Stimulated activated CD8-positive, alpha-beta memory T cell treated with anti-CD3 and anti-CD28 coated beads, Interleukin-4, amount 100 ng/mL, for 48 hours (primary cell): ENCODE measurements around the gene PRKCSH.
"Not testable (repeated sequence)": the region's sequence is repeated elsewhere in the genome, so short reads cannot be mapped to it uniquely, and the experiment has no call there.

Experiments
- DNase-seq: peaks from one replicate; pipeline ENCODE4 v3.0.0-alpha.2; 2020

PRKCSH gene

DNA sequence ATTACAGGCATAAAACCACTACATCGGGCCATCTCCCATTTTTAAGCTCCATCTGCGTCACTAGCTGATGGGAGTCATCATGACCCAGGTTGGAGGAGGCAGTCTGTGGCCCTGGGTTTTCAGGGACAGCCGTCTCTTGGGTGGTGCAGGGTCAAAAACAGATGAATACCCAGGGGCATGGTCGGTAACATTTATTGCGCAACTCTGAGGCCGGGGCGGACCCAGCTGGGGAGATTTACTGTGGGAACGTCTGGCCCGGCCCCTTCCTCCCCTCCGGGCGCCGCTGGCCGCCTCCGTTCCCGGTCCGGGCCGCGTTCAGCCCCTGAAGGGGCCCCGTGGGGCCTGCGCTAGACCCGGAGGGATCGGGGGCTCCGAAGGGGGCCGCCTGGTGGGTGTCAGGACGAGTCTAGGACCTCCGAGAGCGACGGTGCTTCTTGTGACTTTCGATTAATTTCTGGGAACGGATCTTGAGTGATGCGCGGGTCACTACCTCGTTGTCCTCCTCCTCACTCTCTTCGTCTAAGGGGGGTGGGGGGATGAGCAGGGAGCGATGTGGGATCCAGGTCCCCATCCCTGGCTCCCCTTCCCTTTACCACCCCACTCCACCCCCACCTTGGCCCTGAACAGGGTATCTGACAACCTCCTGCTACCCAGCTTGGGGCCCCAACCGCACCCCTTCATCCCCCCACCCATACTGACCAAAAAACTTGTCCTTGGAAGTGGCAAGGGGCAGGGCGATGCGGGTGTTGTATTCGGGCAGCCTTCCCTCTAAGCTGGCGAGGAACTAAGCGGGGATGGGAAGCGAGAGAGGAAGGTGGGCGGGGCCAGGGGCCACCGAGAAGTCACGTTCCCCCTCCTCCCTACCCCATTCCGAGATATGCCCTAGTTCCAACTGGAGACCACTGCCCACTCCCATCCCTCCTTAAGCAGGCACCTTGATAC, 14.7 kb upstream of the PRKCSH start:
- DNase-seq, result peak; percentile 35

DNA sequence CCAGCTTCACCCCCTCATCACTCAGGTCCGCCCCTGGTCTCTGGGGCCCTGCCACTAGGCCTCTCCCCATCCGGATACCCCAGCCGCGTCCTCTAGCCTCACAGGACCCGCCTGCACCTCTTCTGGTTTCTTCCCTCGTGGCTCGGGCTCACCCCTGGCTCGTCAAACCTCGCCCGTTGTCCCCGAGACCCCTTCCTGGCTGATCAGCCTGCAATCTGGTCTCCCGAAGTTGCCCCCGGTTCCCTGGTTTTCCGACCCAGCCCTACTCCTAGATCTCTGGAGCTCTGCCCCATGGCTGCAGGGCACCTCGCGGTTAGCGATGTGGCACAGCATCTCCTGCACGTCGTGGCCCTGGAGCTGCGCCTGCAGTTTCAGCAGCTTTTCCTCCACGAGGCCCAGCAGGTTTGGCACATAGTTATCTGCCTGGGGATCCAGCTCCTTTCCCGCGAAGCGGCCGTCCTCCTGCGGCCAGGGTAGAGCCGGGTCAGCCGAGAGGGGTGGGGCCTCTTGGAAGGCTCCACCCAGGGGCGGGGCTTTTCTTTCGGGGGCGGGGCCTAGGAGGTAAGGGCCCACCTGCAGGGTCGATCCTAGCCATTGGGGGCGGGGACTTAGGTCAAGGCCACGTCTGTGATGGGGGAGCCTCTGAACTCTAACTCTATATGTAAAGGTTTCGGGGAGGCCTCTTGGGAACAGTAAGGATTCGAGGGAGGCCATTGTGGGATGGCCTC, 13.9 kb upstream of the PRKCSH start:
- DNase-seq, result peak; percentile 78

DNA sequence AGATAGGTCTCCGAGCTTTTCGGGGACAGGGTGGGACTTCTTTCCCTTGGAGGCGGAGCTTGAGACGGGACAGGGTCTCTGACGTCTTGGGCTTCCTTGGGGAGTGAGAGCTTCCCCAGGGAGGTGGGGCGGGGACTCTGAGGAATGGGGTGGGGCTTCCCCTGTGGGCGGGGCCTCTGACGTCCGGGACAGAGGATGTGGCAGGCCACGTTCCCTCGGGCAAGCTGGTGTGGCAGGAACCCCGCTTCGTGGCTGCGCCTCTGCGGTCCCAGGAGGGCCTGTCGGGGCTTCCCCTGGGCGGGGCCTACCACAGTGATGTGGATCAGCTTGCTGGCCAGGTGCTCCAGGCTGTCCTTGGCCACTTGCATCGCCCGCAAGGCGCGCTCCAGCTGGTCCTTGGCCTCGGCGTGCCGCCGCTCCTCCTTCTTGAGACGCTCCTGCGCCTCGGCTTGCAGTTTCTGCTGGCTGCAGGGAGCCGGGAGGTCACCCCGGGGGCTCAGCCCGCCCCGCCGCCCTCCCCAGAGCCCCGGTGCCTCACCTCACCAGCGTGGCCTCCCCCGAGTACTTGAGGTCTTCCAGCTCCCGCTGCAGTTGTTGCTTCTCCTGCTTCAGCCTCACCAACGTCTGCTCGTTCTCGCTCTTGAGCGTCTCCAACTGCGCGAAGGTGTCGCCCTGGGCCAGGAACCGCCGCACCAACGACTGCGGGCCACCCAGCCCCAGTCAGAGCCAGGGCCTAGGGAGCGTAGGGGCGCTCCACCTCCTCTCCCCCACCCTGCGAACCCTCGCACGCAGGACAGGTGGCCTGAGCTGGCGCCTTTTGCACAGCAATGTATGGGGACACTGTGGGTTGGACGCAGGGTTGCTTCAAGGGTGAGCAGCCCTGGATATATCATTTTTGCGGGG, 13.0 kb upstream of the PRKCSH start:
- DNase-seq, result peak; percentile 87

DNA sequence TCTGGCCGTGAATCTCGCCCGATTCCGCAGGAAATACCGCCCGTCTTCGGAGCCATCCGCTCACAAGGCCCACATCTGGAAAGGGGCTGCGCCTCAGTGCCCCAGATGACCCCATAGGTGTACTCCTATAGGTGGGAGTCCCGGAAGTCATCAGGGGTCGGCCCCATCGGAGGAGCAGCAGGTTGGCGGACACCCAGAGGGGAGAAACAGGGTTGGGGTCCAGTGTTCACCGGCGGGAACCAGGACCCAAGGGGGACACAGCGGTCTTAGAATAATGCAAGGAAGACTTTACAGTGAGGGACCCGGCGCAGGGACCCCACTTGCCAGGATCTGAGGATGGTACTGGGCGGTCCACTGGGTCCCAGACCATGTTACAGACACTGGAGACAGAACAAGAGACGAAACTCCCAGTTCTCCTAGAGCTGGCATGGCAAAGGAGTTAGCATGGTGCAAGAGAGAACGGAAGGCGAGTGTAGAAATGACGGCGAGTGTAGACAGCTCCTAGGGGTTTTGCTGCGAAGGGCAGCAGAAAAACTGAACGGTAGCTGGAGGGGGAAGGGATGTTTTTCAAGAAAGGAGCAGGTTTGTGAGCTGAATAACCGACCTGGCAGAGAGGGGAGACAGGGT, 12.2 kb upstream of the PRKCSH start:
- no peak for DNase-seq

DNA sequence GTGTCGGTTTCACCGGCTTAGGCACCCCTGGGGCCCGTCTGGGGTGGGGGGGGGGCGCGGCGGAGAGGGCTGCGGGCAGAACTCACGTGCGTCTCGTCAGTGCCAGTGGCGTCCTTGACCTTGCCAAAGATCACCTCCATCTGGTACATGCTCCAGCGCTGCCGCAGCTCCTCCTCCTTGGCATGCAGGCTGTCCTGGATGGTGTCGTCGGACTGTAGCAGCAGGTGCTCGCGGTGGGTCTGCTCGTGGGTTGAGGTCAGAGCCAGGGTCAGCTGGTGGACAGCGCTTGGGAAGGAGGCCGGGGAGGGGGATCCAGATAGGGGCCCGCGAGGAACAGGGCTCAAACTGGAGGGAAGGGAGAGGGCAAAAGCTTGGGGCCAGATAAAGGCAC, 11.6 kb upstream of the PRKCSH start:
- no peak for DNase-seq

DNA sequence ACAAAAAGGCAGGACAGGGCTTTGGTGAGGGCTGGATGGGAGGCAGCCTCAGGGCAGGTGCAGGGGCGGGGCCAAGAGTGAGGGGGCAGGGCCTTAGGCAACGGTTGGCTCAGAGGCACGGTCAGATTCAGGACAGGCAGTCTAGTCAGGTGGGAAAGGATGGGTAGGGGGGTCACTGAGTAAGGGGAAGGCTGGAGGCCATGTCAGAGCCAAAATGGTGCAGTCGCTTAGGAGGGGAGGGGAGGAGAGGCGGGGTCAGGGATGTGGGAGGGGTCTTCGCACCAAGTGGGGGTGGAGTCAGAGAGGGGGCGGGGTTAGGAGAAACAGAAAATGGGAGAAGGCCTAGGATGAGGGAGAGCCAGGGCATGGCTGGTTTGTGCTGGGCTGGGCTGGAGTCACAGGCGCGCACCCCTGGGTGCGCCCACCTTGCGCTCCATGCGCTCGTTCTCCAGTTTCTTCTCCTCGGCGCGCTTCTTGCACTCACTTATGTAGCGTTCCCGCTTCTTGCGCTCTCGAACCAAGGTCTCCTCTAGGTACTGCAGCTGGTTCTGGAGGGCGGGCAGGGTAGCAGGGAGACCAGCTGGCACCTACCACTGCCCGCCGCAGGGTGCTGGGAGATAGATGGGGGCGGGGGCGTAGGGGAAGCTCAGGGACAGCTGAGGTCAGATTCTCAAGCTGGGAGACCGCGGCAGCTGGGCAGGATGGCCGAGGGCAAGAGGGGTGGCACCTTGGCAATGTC, 9.5 kb upstream of the PRKCSH start:
- DNase-seq, result peak; percentile 40

DNA sequence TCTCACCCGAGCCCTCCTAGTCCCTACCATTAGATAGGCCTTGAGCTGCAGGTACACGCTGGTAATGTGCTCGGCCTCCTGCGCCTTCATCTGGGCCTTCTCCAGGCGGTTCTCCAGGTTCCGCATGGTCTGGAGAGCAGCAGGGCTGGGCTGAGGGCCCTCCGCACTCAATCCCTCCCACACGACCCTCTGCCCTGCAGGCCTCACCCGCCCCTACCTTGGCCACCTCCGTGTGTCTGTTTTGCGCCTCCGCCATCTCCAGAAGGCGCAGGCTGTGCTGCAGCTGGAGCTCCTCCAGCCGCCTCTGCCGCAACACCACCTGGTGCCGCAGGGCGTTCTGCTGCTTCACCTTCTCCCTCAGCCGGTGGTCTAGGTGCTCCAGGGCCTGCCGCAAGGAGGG, 8.8 kb upstream of the PRKCSH start:
- DNase-seq, result no peak

DNA sequence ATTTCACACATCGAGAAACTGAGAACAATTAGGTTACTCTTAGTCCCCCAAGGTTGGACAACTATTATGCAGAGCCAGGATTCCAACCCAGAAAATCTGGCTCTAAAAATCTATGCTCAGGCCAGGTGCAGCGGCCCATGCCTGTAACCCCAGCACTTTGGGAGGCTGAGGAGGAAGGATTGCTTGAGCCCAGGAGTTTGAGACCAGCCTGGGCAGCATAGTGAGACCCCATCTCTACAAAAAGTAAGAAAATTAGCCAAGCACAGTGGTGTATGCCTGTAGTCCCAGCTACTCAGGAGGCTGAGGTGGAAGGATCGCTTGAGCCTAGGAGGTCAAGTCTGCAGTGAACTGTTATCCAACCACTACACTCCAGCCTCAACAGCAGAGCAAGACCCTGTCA, 1.9 kb upstream of the PRKCSH start:
- DNase-seq, result not testable (repeated sequence)

DNA sequence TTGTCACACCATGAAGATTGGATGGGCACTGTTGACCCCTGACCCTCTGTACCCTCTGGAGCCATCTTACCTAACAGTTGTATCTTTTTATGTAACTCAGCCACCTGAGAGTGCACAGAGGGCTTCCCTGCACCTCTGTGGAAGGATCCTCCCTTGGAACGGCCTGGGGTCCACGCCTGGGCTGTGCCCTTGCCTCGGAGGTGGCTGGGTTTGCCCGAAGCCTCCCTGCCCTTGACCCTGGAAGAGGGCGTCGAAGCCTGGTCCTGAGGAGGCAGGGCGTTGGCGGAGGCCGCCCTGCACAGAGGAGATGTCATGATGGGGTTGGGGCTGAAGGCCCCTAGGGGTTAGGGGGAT, 755 bp upstream of the PRKCSH start:
- no peak for DNase-seq

DNA sequence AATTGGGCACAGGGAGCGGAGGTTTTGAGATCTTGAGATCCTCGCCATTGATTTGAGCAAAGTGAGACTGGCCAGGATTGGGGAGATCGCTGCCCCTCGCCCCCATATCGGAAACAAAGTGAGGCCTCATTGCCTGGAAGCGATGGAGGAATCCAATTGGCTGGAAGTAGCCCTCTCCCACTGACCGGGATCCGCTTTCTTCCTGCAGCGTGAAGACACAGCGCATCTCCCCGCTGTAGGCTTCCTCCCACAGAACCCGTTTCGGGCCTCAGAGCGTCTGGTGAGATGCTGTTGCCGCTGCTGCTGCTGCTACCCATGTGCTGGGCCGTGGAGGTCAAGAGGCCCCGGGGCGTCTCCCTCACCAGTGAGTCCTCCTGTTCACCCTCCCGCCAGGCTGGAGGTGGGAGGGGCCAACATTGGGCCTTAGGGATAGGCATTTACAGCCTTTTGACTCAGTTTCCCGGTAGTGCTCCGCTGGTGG, 438 bp downstream of the PRKCSH start:
- peak; percentile 50 for DNase-seq

DNA sequence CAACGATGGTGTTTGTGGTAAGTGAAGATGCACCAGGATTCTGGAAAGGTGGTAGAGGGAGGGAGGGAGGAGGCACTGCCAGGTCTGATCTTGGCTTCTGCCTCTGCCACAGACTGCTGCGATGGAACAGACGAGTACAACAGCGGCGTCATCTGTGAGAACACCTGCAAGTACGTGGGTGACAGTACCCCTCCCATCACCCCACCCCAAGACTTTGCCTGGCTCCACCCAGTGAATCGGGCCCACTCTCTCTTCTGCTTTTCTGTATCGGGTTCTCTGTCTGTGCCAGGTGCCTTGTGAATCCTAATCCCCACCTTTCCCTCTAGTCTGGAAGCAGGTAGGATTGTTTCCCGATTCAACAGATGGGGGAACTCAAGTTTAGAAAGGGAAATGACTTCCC, 2.5 kb downstream of the PRKCSH start:
- DNase-seq, result no peak

DNA sequence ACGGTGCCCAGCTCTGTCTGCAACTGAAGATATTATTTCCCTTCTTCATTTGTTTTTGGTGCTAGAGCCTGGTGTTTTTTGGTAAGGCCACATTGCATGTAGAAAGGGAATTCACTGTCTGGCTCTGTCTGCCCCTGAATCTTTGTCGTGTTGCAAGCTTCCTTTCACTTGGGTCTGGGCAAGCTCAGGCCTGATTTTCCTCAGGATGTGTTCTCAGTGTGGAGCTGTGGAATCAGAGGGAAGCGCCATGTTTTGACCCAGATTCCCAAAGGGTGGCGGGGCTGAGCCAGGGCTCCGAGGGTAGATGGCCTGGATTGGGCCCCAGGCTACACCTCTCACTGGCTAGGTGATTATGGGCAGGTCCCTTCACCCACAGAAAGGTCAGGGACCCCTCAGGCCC, 8.6 kb downstream of the PRKCSH start:
- DNase-seq, result no peak

DNA sequence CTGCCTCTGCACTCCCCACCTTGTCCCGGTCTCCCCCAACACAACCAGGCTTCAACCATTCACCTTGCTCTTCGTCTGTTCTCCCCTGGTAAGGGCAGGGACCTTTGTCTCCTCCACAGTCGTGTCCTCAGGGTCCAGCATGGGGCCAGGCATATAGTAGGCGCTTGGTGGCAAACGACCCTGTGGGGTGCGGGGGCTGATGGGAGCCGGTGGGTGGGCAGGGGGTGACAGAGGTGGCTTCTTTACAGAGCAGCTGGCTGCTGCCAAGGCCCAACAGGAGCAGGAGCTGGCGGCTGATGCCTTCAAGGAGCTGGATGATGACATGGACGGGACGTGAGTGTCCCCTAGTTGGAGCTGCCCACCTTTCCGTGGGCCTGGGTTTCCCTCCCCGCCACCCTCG, 9.7 kb downstream of the PRKCSH start:
- DNase-seq, result no peak

DNA sequence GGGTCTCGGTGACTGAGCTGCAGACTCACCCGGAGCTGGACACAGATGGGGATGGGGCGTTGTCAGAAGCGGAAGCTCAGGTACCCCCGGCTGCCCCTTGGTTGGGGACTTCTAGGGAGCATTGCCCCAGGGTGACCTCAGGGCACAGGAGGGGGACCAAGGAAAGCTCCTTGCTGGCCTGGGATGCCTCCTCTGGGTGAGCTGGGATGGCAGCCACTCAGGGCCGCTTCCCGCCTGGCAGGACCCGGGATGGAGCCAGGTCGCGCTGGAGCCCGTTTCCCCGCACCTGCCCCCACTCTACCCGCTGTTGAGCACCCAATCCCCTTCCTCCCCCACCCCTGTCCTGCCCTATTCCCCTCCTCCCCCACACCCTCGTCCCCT, 10.8 kb downstream of the PRKCSH start:
- no peak for DNase-seq

DNA sequence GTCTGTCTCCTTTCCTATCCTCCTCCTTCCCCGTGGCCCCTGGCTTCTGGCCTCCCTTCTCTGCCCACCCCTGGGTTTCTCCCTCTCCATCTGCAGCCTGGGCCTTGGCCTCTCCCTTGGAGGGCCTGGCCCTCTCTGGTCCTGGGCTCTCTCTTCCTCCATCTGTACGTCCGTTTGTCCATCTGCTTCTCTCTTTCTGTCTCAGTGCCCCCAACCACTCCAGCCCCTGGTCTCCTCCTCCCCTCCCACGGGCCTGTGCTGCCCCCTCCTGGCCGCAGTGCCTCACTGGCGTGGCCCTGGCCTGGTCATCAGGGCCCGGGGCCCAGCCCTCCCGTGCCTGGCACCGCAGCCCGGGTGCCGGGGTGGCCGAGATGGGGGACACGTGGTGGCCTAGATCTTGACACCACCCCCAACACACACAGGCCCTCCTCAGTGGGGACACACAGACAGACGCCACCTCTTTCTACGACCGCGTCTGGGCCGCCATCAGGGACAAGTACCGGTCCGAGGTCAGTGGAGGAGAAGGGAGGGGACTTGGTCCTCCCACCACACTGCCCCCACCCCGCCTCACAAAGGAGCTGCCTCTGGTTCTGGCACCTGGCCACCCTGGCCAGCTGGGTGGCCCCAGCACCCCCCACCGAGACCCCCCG, 11.3 kb downstream of the PRKCSH start:
- DNase-seq, result peak; percentile 75

DNA sequence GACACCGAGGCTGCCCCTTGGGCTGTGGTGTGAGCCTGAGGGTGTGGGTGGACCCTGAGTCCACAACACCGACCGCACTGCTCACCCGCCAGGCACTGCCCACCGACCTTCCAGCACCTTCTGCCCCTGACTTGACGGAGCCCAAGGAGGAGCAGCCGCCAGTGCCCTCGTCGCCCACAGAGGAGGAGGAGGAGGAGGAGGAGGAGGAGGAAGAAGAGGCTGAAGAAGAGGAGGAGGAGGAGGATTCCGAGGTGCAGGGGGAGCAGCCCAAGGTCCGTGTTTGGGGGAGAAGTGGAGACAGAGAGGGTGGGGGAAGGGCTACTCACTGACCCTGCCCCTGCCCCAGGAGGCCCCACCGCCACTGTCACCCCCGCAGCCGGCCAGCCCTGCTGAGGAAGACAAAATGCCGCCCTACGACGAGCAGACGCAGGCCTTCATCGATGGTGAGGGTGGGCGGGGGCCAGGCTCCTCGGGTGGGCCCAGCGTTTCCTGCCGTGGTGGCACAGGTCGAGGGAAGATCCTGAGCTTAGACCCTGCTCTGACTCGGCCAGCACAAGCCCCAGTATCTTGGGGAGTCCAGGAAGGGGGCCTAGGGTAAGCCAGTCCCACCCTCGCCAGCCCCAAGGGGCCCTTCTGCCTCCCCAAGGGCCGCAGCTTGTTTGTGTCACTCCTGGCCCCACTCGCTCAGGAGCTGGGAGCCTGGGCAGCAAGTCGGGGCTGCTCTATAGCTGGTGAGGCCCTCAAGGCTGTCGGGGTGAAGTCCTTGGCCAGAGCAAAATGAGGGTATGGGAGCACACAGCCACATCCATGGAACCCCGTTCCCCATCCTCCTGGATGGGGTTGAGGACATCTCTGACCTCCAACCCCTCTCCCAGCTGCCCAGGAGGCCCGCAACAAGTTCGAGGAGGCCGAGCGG, 12.2 kb downstream of the PRKCSH start:
- no peak for DNase-seq

DNA sequence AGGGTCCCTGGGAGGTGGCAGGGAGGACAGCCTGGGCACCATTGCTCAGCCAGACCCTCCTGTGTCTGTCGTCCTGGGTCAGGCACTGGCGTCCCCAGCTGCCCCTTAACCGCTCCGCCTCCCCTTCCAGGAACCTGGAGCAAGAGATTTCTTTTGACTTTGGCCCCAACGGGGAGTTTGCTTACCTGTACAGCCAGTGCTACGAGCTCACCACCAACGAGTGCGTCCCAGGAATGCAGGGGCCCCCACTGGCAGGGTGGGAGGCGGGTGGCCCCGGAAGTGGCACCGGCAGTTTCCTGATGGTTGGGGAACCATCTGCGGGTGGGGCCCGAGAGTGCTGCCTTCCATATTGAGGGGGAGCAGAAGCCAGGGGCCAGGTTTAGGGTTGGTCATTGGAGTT, 13.0 kb downstream of the PRKCSH start:
- DNase-seq, result no peak

DNA sequence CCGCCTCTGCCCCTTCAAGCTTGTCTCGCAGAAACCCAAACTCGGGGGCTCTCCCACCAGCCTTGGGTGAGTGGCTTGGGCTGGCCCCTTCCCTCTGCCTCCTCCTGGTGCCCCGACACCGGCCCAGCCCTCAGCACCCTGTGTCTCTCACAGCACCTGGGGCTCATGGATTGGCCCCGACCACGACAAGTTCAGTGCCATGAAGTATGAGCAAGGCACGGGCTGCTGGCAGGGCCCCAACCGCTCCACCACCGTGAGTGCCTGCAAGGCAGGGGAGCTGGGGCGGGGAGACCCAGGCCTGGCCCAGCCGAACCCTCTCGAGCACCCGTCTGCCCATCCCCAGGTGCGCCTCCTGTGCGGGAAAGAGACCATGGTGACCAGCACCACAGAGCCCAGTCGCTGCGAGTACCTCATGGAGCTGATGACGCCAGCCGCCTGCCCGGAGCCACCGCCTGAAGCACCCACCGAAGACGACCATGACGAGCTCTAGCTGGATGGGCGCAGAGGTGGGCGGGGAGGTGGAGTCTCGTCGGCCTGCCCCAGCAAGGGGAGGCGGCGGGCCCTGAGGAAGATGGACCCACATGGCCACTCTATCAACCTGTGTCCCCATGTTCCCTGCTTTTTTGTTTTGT, 13.6 kb downstream of the PRKCSH start:
- no peak for DNase-seq

DNA sequence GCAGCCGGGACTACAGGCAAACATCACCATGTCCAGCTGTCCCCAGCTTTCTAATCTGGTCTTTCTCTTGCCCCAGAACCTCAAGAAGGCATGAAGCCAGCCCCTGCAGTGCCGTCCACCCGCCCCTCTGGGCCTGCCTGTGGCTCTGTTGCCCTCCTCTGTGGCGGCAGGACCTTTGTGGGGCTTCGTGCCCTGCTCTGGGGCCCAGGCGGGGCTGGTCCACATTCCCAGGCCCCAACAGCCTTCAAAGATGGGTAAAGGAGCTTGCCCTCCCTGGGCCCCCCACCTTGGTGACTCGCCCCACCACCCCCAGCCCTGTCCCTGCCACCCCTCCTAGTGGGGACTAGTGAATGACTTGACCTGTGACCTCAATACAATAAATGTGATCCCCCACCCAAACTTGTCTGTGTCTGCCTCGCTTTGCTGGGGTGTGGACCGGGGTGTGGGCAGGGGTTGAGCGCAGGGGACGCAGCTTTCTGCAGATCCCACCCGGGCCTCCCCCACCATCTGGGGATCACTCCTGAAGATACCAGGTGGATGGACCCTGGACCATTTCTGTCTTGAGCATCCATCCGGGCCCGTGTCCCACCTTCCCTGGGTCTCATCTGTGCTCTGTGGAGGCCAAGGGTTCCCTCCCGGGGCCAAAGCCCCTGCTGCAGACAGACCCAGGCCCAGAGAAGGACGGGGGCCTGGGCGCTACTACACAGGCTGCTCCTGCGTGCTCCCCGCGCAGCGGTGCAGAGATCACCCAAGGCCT, 15.3 kb downstream of the PRKCSH start:
- DNase-seq, result no peak
